A673 (cell line): ENCODE results near the gene INTS12.
"Not testable (repeated sequence)": the region's sequence is repeated elsewhere in the genome, so short reads cannot be mapped to it uniquely, and the experiment has no call there.

ENCODE experiments used
- EZH2 ChIP-seq: fragments of 200-600 bp; sonication (generic); IDR thresholded peaks from 2 replicates; pipeline ENCODE4 v1.6.1; 2017; ENCODE audit warnings: borderline replicate concordance, low read depth, mild to moderate bottlenecking, mixed read lengths, antibody characterized with exemption, low read length; ENCODE audit not compliant: poor library complexity, severe bottlenecking
- TF ChIP-seq, protein P1 (sequence below): fragments of 300-800, 200-600 bp; sonication (generic); conservative IDR thresholded peaks from 2 replicates; pipeline ENCODE4 v1.5.1; 2017; ENCODE audit warnings: low read depth, mild to moderate bottlenecking, antibody characterized with exemption, low read length, moderate library complexity, mixed read lengths

DNA sequence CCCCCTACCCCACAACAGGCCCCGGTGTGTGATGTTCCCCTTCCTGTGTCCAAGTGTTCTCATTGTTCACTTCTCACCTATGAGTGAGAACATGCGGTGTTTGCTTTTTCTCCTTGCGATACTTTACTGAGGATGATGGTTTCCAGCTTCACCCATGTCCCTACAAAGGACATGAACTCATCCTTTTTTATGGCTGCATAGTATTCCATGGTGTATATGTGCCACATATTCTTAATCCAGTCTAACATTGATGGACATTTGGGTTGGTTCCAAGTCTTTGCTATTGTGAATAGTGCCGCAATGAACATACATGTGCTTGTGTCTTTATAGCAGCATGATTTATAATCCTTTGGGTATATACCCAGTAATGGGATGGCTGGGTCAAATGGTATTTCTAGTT, 21.4 kb upstream of the INTS12 start:
- TF ChIP-seq EZH2 = not testable (repeated sequence)
- TF ChIP-seq, protein P1, sequence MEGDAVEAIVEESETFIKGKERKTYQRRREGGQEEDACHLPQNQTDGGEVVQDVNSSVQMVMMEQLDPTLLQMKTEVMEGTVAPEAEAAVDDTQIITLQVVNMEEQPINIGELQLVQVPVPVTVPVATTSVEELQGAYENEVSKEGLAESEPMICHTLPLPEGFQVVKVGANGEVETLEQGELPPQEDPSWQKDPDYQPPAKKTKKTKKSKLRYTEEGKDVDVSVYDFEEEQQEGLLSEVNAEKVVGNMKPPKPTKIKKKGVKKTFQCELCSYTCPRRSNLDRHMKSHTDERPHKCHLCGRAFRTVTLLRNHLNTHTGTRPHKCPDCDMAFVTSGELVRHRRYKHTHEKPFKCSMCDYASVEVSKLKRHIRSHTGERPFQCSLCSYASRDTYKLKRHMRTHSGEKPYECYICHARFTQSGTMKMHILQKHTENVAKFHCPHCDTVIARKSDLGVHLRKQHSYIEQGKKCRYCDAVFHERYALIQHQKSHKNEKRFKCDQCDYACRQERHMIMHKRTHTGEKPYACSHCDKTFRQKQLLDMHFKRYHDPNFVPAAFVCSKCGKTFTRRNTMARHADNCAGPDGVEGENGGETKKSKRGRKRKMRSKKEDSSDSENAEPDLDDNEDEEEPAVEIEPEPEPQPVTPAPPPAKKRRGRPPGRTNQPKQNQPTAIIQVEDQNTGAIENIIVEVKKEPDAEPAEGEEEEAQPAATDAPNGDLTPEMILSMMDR = not testable (repeated sequence)
